H7 (cell line): ENCODE data around the gene DOK7. TPM values are rescaled to one million over a fixed set of nuclear protein-coding genes. Genes with fewer than 3 reads are reported as not detected.
"Not testable (repeated sequence)": the region's sequence is repeated elsewhere in the genome, so short reads cannot be mapped to it uniquely, and the experiment has no call there.

Experiments
- DNase-seq: peaks from one replicate; pipeline ENCODE4 v3.0.0; 2012
- H3K27me3 ChIP-seq: 2 replicates; pipeline ENCODE4 v1.6.0; 2011; ENCODE audit warnings: mild to moderate bottlenecking, low read length; ENCODE audit not compliant: control insufficient read depth, insufficient read depth
- H3K36me3 ChIP-seq: replicated peaks from 2 replicates; pipeline ENCODE4 v1.5.1; 2011; ENCODE audit warnings: low read length; ENCODE audit not compliant: control insufficient read depth, insufficient read depth
- H3K4me3 ChIP-seq: 2 replicates; pipeline ENCODE4 v1.5.1; 2011; ENCODE audit warnings: low read depth, mild to moderate bottlenecking, control low read depth, low read length, moderate library complexity; ENCODE audit not compliant: insufficient read depth
- total RNA-seq: library from RNA; depleted of rRNA; stranded (reverse); fragments of >200 nt; shearing (Covaris generic); gene quantifications from 2 replicates; pipeline ENCODE4 v1.2.3, GENCODE V29; 2014; rRNA removed

DOK7 gene
- total RNA-seq, 1 experiment from 2014 or later: 0.73 TPM

- peaks cover 6% of the 10 kb centered on the region for H3K36me3 ChIP-seq
- DNase-seq: no peak
- H3K27me3 ChIP-seq: peaks cover 12% of the 10 kb centered on the region
- 0 out of 2 replicates have a peak overlapping the region, but pooled peaks have one; percentile 77 for H3K4me3 ChIP-seq
Measured at GRCh38 chr4:3530663-3531254, 67.7 kb downstream of the DOK7 start.

- peaks cover 12% of the 10 kb centered on the region for H3K27me3 ChIP-seq
- peaks cover 6% of the 10 kb centered on the region for H3K36me3 ChIP-seq
- H3K4me3 ChIP-seq: peak overlapping the region; percentile 77
- peak; percentile 76 for DNase-seq
Measured at GRCh38 chr4:3531318-3531878, 68.3 kb downstream of the DOK7 start.

DNA sequence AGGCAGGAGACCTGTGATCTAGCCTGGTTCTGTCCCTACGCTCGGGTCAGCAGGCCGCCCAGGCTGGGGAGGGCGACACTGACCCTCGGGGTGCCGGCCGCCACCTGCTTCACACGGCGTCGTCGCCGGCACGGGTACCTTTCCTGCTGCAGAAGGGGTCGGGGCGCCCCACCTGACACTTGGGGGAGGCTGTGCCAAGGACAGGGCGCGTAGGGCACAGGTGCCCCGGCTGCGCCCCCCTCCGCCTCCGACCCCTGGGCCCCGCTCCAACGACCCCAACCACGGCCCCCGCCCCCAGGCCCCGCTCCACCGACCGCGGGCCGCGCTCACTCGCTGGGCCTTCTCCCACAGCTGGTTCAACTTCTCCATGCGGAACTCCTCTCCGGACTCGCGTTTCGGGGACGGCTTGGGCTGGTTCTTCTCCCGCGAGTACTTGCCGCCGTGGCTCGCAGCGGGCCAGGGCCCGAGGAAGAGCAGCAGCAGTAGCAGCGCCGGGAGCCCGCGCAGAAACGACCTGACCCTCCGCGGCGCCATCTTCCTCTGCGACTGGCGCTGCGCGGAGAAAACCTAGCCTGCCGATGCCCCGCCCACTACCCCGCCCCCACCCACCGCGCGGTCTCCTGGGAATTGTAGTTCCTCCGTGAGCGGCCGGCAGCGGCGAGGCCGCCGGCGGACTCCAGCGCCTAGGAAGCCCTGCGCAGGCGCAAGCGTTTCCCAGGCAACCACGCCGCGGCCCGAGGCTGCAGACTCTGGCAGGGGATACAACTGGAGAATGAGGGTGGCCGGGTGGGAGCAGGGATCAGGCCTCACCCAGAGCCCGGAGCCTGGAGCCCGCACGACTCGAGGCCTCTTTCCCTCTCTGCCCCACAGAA, 69.0 kb downstream of the DOK7 start, which contains the start of gene LRPAP1:
Gene LRPAP1 (minus strand): TSS at position 544 of the 872 bp plus-strand sequence. CDS start 10 bp downstream, at position 534.
- H3K36me3 ChIP-seq: peaks cover 6% of the 10 kb centered on the region
- peak within 1 kb of the TSS; percentile 77 for H3K4me3 ChIP-seq
- peak; percentile 100 for DNase-seq
- peaks cover 12% of the 10 kb centered on the region for H3K27me3 ChIP-seq

- peaks cover 6% of the 10 kb centered on the region for H3K36me3 ChIP-seq
- peaks cover 12% of the 10 kb centered on the region for H3K27me3 ChIP-seq
- peak; percentile 88 for DNase-seq
- peak overlapping the region; percentile 77 for H3K4me3 ChIP-seq
Measured at GRCh38 chr4:3532751-3533422, 69.8 kb downstream of the DOK7 start.

DNA sequence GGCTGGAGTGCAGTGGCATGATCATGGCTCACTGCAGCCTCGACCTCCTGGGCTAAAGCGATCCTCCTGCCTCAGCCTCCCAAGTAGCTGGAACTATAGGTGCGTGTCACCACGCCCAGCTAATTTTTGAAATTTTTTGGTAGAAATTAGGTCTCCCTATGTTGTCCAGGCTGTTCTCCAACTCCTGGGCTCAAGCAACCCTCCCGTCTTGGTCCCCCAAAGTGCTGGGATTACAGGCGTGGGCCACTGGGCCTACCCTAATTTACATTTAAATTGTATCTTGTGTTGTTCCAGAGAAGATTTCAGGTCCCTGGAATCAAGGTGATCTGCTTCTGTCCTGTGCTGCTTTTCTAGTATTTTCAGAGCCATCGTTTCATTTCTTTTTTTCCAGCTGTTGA, 70.3 kb downstream of the DOK7 start:
- no peak for DNase-seq
- H3K27me3 ChIP-seq: peaks cover 12% of the 10 kb centered on the region
- peaks cover 6% of the 10 kb centered on the region for H3K36me3 ChIP-seq
- H3K4me3 ChIP-seq: no peak overlapping the region

GRCh38 chr4:3535812-3536211, 72.7 kb downstream of the DOK7 start:
- peaks cover 12% of the 10 kb centered on the region for H3K27me3 ChIP-seq
- H3K36me3 ChIP-seq, H3K4me3 ChIP-seq, DNase-seq: not testable (repeated sequence)

- not testable (repeated sequence) for H3K27me3 ChIP-seq, H3K36me3 ChIP-seq, H3K4me3 ChIP-seq, DNase-seq
Measured at GRCh38 chr4:3538906-3539305, 75.8 kb downstream of the DOK7 start.

DNA sequence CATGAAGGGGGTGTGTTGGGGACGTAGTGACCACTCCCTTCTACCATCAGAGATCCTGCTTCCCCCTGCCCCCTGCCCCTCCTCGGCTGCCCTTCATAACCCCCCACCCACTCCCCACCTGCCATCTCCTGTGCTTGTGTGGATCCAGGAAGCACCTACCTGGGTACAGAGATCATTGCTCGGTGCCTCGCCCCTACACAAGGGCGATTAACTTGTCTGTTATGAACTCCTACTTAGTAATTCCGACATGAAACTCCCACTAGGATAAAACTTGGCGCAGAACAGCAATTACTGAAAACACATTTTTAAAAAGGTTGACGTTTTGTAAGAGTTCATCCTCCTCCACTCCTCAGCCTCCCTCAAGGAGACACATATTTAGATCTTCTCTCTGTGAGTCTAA, 80.3 kb downstream of the DOK7 start:
- not testable (repeated sequence) for H3K27me3 ChIP-seq, DNase-seq

More for the DNA sequence above, 80.3 kb downstream of the DOK7 start:
- H3K36me3 ChIP-seq, H3K4me3 ChIP-seq: not testable (repeated sequence)

Other genes with a start within 250 kb of the DOK7 start
- 0.07 and 0.24 TPM in 2 replicates for gene MSANTD1, start 214.1 kb upstream of the DOK7 start, total RNA-seq
- 18.7 and 19.7 TPM in 2 replicates for gene RGS12, start 170.3 kb upstream of the DOK7 start, total RNA-seq
- gene HGFAC, start 21.3 kb upstream of the DOK7 start, total RNA-seq: 0.03 and 1.1 TPM in 2 replicates
- 57.9 and 101 TPM in 2 replicates for gene LRPAP1, start 69.1 kb downstream of the DOK7 start, total RNA-seq